GM12891 (cell line): ENCODE data around the gene COX7A2.

Experiments used
- PAX5 ChIP-seq: IDR thresholded peaks from 2 replicates; pipeline ENCODE4 v1.6.1; 2011; ENCODE audit warnings: low read length, moderate library complexity, mild to moderate bottlenecking; ENCODE audit not compliant: insufficient read depth, severe bottlenecking
- POLR2A ChIP-seq: IDR thresholded peaks from 2 replicates; pipeline ENCODE4 v1.6.1; 2011; ENCODE audit warnings: low read depth, low read length, control low read depth
- POLR2AphosphoS5 ChIP-seq: IDR thresholded peaks from 2 replicates; pipeline ENCODE4 v1.6.1; 2011; ENCODE audit warnings: low read depth, low read length, control low read depth
- POU2F2 ChIP-seq: IDR thresholded peaks from 2 replicates; pipeline ENCODE4 v1.6.1; 2011; ENCODE audit warnings: low read depth, mild to moderate bottlenecking, control low read depth, low read length, moderate library complexity
- SPI1 ChIP-seq: IDR thresholded peaks from 2 replicates; pipeline ENCODE4 v1.6.1; 2011; ENCODE audit warnings: low read depth, low read length, control low read depth
- TAF1 ChIP-seq: IDR thresholded peaks from 2 replicates; pipeline ENCODE4 v1.6.1; 2011; ENCODE audit warnings: low read depth, low read length, control low read depth

DNA sequence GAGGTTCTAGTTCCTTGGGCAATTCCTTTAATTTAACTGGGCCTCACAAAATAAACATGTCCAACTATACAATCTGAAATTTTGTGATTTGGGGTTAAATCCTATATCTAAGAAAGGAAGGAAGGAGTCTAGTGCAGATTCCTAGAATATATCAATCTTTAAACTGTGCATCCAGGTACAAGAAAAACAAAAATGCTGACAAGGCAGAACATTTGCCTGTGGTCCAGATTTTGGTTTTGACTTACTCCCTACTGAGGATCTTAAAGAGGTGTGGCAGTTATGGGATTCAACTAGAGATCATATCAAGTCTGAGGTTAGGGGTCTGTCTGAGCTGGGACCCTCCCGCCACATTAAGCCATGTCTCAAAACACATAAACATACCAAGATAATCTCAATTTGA is 17.7 kb upstream of the COX7A2 start:
- TF ChIP-seq POLR2A (no peak), POLR2AphosphoS5 (no peak), TAF1 (no peak), SPI1 (no peak), POU2F2 (no peak), PAX5 (no peak)
